Measurements from ENCODE around the gene SLC16A3.

The SLC16A3 gene

GRCh38 chr17:82238472-82239201 lies 9.8 kb downstream of the SLC16A3 start (continued):
- TF ChIP-seq HIC1 (tag by site-specific recombination; IDR thresholded peaks at IDR 0.05) (no peak), ZNF600 (tag by site-specific recombination; IDR thresholded peaks at IDR 0.05) (peak; percentile 52), ZNF10 (tag by site-specific recombination; IDR thresholded peaks at IDR 0.05) (peak; percentile 73; the same call in 1 of the 2 replicates), ZNF610 (tag by site-specific recombination; IDR thresholded peaks at IDR 0.05; ENCODE audit: borderline replicate concordance) (no peak)
- TF ChIP-seq, protein P1, sequence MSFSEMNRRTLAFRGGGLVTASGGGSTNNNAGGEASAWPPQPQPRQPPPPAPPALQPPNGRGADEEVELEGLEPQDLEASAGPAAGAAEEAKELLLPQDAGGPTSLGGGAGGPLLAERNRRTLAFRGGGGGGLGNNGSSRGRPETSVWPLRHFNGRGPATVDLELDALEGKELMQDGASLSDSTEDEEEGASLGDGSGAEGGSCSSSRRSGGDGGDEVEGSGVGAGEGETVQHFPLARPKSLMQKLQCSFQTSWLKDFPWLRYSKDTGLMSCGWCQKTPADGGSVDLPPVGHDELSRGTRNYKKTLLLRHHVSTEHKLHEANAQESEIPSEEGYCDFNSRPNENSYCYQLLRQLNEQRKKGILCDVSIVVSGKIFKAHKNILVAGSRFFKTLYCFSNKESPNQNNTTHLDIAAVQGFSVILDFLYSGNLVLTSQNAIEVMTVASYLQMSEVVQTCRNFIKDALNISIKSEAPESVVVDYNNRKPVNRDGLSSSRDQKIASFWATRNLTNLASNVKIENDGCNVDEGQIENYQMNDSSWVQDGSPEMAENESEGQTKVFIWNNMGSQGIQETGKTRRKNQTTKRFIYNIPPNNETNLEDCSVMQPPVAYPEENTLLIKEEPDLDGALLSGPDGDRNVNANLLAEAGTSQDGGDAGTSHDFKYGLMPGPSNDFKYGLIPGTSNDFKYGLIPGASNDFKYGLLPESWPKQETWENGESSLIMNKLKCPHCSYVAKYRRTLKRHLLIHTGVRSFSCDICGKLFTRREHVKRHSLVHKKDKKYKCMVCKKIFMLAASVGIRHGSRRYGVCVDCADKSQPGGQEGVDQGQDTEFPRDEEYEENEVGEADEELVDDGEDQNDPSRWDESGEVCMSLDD (tag by site-specific recombination; IDR thresholded peaks at IDR 0.05): 0 out of 2 replicates have a peak, but pooled peaks have one; percentile 14

DNA sequence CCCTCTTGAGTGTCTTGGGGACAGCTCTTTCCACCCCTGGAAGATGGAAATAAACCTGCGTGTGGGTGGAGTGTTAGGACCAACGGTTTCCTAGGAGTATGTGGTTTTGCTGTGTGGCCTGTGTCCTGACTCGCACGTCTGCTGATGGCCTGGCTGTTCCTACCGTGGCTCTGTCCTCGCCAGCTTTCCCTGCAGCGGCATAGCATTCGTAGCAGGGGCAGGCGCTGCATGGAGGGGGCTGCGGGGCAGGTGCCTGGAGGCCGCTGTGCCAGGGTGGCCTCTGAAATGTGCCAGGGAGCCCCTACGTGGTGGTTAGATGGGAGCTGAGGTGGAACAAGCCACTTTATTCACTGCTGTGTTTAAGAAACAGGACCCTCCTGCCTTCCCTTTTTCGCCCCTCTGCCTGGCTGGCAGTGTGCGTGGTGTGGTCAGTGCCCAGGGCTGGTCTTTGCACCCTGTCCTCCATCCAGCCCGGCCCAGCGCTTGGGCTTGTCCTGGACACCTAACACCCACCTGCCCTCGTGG lies 10.6 kb downstream of the SLC16A3 start:
- Histone ChIP-seq H3K4me1 (ENCODE audit: control insufficient read depth, insufficient read depth, low read length) (peaks cover 15% of the 10 kb centered on the region), H3K4me3 (ENCODE audit: low read depth, low read length) (no peak overlapping the region), H3K9me3 (ENCODE audit: control insufficient read depth, insufficient read depth, low read depth, low read length) (no peaks in the 10 kb centered on the region), H3K27ac (ENCODE audit: extremely low read depth, low read depth, low read length) (peak overlapping the region; percentile 50; the same call in 1 of the 2 replicates), H3K36me3 (ENCODE audit: control insufficient read depth in 2 of 2, insufficient read depth in 1 of 2, low read length in 2 of 2) (peaks cover 4 to 51% of the 10 kb centered on the region in 2 experiments; a peak in 2 of 3 replicates)
- CTCF ChIA-PET: interaction anchor here (1.1 to 2.4 kb wide), 3 partner anchors 34 to 209 kb away, joined by 5 to 10 read pairs (median 10); no protein-coding TSS in a partner anchor
- POLR2A ChIA-PET: interaction anchor here (1.0 to 2.4 kb wide), 3 partner anchors 28 to 53 kb away, joined by 3 to 9 read pairs (median 4); no protein-coding TSS in a partner anchor
- peak; percentile 31; the same call in 1 of the 2 replicates for TF ChIP-seq ZFHX2 (tag by site-specific recombination; conservative IDR thresholded peaks at IDR 0.05)
- no peak for TF ChIP-seq ZNF623 (tag by site-specific recombination; IDR thresholded peaks at IDR 0.05)

DNA sequence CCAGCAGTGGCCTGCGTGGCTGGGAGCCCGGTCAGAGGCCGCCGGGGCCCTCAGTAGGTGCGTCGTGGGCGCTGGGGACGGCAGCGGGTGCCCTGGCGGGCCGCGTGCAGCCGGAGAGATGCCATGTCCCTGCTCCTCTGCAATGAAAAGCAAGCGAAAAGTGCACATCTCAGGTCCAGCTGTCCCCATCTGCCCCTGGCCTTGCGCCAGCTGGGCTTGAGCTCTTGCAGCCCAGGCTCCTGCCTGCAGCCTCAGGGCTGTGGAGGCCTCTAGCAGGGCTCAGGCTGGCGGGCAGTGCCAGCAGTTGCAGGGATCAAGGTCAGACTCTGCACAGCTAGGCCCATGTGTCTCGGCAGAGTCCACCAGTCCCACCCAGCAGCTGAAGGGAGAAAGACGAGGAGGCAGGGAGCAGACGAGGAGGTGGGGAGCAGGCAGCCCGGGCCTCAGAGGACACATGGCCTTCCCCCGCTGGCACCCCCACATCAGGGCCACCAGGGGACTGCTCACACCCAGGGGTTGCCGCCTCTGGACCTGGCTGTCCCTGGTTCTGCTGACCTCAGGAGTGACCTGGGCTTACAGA lies 11.2 kb downstream of the SLC16A3 start:
- Histone ChIP-seq H3K9me3 (ENCODE audit: control insufficient read depth, insufficient read depth, low read depth, low read length) (no peaks in the 10 kb centered on the region), H3K27ac (ENCODE audit: extremely low read depth, low read depth, low read length) (peak overlapping the region; percentile 34; the same call in 1 of the 2 replicates), H3K4me1 (ENCODE audit: control insufficient read depth, insufficient read depth, low read length) (peaks cover 15% of the 10 kb centered on the region), H3K36me3 (ENCODE audit: control insufficient read depth in 2 of 2, insufficient read depth in 1 of 2, low read length in 2 of 2) (peaks cover 9 to 56% of the 10 kb centered on the region in 2 experiments; a peak in 2 of 3 replicates), H3K4me3 (ENCODE audit: low read depth, low read length) (no peak overlapping the region)
- TF ChIP-seq HIC1 (tag by site-specific recombination; IDR thresholded peaks at IDR 0.05) (peak; percentile 16; the same call in 1 of the 2 replicates), HOXA7 (CRISPR knock-in tag; IDR thresholded peaks at IDR 0.05; ENCODE audit: borderline replicate concordance) (no peak)
- POLR2A ChIA-PET: interaction anchor here (1.0 kb wide), 1 partner anchor 28 kb away, joined by 4 read pairs; no protein-coding TSS in a partner anchor
- CTCF ChIA-PET: interaction anchor here (0.6 to 2.1 kb wide), 4 partner anchors 81 to 209 kb away, joined by 3 to 10 read pairs (median 4); no protein-coding TSS in a partner anchor

All from HEK293 (cell line).